ENCODE results near the gene PRR20B.
"Not testable (repeated sequence)": the region's sequence is repeated elsewhere in the genome, so short reads cannot be mapped to it uniquely, and the experiment has no call there.

PRR20B gene

GRCh38 chr13:57166897-57167296 lies 19.6 kb downstream of the PRR20B start, which contains the start of gene PRR20E:
Gene PRR20E, plus strand, starts transcription at chr13:57167197. Its CDS starts 387 bp downstream, at chr13:57167584.
- CTCF ChIA-PET; POLR2A ChIA-PET; H3K4me1 ChIP-seq (ENCODE audit: control insufficient read depth, insufficient read depth, low read length); H3K9me3 ChIP-seq (ENCODE audit: control insufficient read depth, insufficient read depth, low read depth, low read length); H3K36me3 ChIP-seq (ENCODE audit: control insufficient read depth in 2 of 2, insufficient read depth in 1 of 2, low read length in 2 of 2); H3K27ac ChIP-seq (ENCODE audit: extremely low read depth, low read depth, low read length); H3K4me3 ChIP-seq (ENCODE audit: low read depth, low read length): not testable (repeated sequence)

DNA sequence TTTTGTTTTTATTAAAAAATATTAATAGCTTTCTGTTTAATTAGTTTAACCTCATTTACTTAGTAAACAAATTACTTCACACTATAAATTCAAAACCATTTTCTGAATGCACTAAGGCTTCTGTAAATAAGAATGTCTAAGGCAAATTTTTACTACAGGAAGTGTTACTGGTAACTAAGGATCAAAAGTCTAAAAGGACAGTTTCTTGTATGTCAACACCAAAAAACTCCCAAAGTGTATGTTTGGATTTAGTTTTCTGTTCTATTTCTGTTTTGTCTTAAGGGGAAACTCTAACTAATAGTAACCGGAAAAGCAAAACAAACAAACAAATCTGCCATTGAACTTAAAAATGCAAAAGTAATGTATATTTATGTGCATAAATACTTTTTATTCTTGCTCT lies 44.4 kb downstream of the PRR20B start:
- CTCF ChIA-PET, result no interaction called here
- H3K36me3 ChIP-seq (ENCODE audit: control insufficient read depth in 2 of 2, insufficient read depth in 1 of 2, low read length in 2 of 2), result no peaks in the 10 kb centered on the region

More for the DNA sequence above, 44.4 kb downstream of the PRR20B start:
- TF ChIP-seq ZNF501 (tag by site-specific recombination; IDR thresholded peaks at IDR 0.05) (no peak), OVOL3 (tag by site-specific recombination; IDR thresholded peaks at IDR 0.05) (no peak), SETDB1 (IDR thresholded peaks at IDR 0.05; ENCODE audit: insufficient read length, low read length) (no peak), ZBTB48 (tag by site-specific recombination; IDR thresholded peaks at IDR 0.05) (no peak), ZNF791 (tag by site-specific recombination; IDR thresholded peaks at IDR 0.05) (no peak), SP2 (tag by site-specific recombination; IDR thresholded peaks at IDR 0.05) (no peak), PRDM4 (tag by site-specific recombination; IDR thresholded peaks at IDR 0.05) (no peak), SP3 (tag by site-specific recombination; IDR thresholded peaks at IDR 0.05) (no peak), ZNF530 (tag by site-specific recombination; IDR thresholded peaks at IDR 0.05; ENCODE audit: low read depth) (no peak), ZNF19 (tag by site-specific recombination; IDR thresholded peaks at IDR 0.05; ENCODE audit: low read depth) (no peak), ZNF169 (tag by site-specific recombination; IDR thresholded peaks at IDR 0.05) (no peak), ZNF600 (tag by site-specific recombination; IDR thresholded peaks at IDR 0.05) (no peak), ZFP37 (tag by site-specific recombination; IDR thresholded peaks at IDR 0.05) (no peak), ZNF433 (tag by site-specific recombination; IDR thresholded peaks at IDR 0.05; ENCODE audit: low read depth) (no peak), ZNF10 (tag by site-specific recombination; IDR thresholded peaks at IDR 0.05) (no peak), ZNF529 (tag by site-specific recombination; IDR thresholded peaks at IDR 0.05; ENCODE audit: insufficient replicate concordance) (no peak)
- no peaks in the 10 kb centered on the region for H3K9me3 ChIP-seq (ENCODE audit: control insufficient read depth, insufficient read depth, low read depth, low read length)
- H3K4me1 ChIP-seq (ENCODE audit: control insufficient read depth, insufficient read depth, low read length), result no peaks in the 10 kb centered on the region
- POLR2A ChIA-PET, result no interaction called here
- H3K4me3 ChIP-seq (ENCODE audit: low read depth, low read length), result no peak overlapping the region
- H3K27ac ChIP-seq (ENCODE audit: extremely low read depth, low read depth, low read length), result no peak overlapping the region
